Thyroid gland (tissue), 4 donors: ENCODE measurements around the gene ATP2A3.

Experiments
- POLR2A ChIP-seq, 2 donors: fragments of 450-650 bp; IDR thresholded peaks; one replicate each; pipeline ENCODE4 v1.6.1; 2017; ENCODE audit warnings: antibody characterized with exemption in 2 of 2, mild to moderate bottlenecking in 2 of 2, moderate library complexity in 1 of 2
- TF ChIP-seq, protein P1 (sequence below), 6 experiments: fragments of 200-600 bp in 3 of 6; fragments of 450-650 bp in 3 of 6; sonication (generic) in 3 of 6; IDR thresholded peaks; one replicate each; pipeline ENCODE4 v1.5.1; 2016 to 2019; ENCODE audit warnings: antibody characterized with exemption in 6 of 6, mild to moderate bottlenecking in 2 of 6, inconsistent platforms in 1 of 6, moderate library complexity in 1 of 6

DNA sequence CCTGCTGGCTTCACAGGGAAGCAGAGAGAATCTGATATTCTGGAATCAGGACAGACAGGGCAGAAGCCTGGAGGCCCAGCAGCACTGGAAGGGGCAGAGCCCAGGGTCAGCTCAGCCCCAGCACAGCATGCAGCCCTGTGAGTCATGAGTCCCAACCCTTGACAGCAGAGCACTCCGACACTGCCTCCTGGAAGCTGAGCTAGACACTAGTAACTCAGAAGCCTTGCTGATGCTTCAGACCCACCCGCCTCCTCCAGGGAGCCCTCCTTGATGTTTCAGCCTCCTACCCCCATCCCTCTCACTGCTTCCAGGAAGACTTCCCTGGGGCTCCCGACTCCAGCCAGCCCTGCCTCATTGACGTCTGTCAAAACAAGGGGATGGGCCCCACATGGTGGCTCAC is 78.3 kb downstream of the ATP2A3 start:
- no peak for TF ChIP-seq POLR2A (IDR thresholded peaks at IDR 0.05)
- TF ChIP-seq, protein P1, sequence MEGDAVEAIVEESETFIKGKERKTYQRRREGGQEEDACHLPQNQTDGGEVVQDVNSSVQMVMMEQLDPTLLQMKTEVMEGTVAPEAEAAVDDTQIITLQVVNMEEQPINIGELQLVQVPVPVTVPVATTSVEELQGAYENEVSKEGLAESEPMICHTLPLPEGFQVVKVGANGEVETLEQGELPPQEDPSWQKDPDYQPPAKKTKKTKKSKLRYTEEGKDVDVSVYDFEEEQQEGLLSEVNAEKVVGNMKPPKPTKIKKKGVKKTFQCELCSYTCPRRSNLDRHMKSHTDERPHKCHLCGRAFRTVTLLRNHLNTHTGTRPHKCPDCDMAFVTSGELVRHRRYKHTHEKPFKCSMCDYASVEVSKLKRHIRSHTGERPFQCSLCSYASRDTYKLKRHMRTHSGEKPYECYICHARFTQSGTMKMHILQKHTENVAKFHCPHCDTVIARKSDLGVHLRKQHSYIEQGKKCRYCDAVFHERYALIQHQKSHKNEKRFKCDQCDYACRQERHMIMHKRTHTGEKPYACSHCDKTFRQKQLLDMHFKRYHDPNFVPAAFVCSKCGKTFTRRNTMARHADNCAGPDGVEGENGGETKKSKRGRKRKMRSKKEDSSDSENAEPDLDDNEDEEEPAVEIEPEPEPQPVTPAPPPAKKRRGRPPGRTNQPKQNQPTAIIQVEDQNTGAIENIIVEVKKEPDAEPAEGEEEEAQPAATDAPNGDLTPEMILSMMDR (IDR thresholded peaks at IDR 0.05), result no peak
